Measurements from ENCODE around the gene SLC25A29. TPM values are rescaled to one million over a fixed set of nuclear protein-coding genes. Genes with fewer than 3 reads are reported as not detected.
"Not testable (repeated sequence)": the region's sequence is repeated elsewhere in the genome, so short reads cannot be mapped to it uniquely, and the experiment has no call there.

The SLC25A29 gene
- polyA plus RNA-seq, 1 donor (not counting 4 experiments of a cell fraction or from before 2014, with no cell fraction given), result 16.3 TPM

- peaks cover 0 to 2% of the 10 kb centered on the region in 2 experiments for H3K36me3 ChIP-seq (ENCODE audit: control insufficient read depth in 2 of 2, extremely low read depth in 1 of 2, insufficient read depth in 2 of 2, low read length in 2 of 2)
- no peak overlapping the region for H3K9ac ChIP-seq (ENCODE audit: control insufficient read depth, extremely low read depth, insufficient read depth, low read length)
- no peaks in the 10 kb centered on the region for H3K9me1 ChIP-seq (ENCODE audit: control insufficient read depth, extremely low read depth, insufficient read depth, low read length)
- no peak for TF ChIP-seq CTCF (optimal IDR thresholded peaks at IDR 0.05 in 1 of 3, IDR thresholded peaks at IDR 0.05 in 1 of 3, conservative IDR thresholded peaks at IDR 0.05 in 1 of 3; ENCODE audit: extremely low read depth in 1 of 3, insufficient read depth in 2 of 3, low read length in 3 of 3)
- TF ChIP-seq EZH2 (IDR thresholded peaks at IDR 0.05; ENCODE audit: low read length), result no peak
- H3K27me3 ChIP-seq (ENCODE audit: control insufficient read depth, extremely low read depth, insufficient read depth, low read length), result no peaks in the 10 kb centered on the region
- no peak overlapping the region for H3K4me2 ChIP-seq (ENCODE audit: control insufficient read depth, extremely low read depth, insufficient read depth, low read depth, low read length)
- DNase-seq (ENCODE audit: low read depth, low spot score), result no peak
- dilution Hi-C loops (cut with MboI; ENCODE audit: extremely low pct_ligation_motif_present, low sequenced_read_pairs), result no loop called here
- H3K79me2 ChIP-seq (ENCODE audit: control insufficient read depth, insufficient read depth, low read length), result peaks cover 3% of the 10 kb centered on the region
- no peak overlapping the region for H2AFZ ChIP-seq (ENCODE audit: control insufficient read depth, low read length)
- no peaks in the 10 kb centered on the region for H3K4me1 ChIP-seq (ENCODE audit: control insufficient read depth, extremely low read depth, insufficient read depth, low read length)
- no peaks in the 10 kb centered on the region for H4K20me1 ChIP-seq (ENCODE audit: control insufficient read depth, extremely low read depth, insufficient read depth, low read length)
- FAIRE-seq, result no peak
- H3K27ac ChIP-seq (ENCODE audit: control insufficient read depth, insufficient read depth, low read length), result no peak overlapping the region
- no peaks in the 10 kb centered on the region for H3K9me3 ChIP-seq (ENCODE audit: control insufficient read depth, low read depth, low read length)
- no peak overlapping the region for H3K4me3 ChIP-seq (ENCODE audit: control insufficient read depth in 2 of 3, extremely low read depth in 1 of 3, insufficient read depth in 2 of 3, low read depth in 1 of 3, low read length in 3 of 3)
Observed at GRCh38 chr14:100298551-100299237, 7.5 kb downstream of the SLC25A29 start.

- TF ChIP-seq EZH2 (IDR thresholded peaks at IDR 0.05; ENCODE audit: low read length), result no peak
- no peak overlapping the region for H3K4me2 ChIP-seq (ENCODE audit: control insufficient read depth, extremely low read depth, insufficient read depth, low read depth, low read length)
- H3K9me3 ChIP-seq (ENCODE audit: control insufficient read depth, low read depth, low read length), result no peaks in the 10 kb centered on the region
- H3K79me2 ChIP-seq (ENCODE audit: control insufficient read depth, insufficient read depth, low read length), result no peaks in the 10 kb centered on the region
- H3K4me1 ChIP-seq (ENCODE audit: control insufficient read depth, extremely low read depth, insufficient read depth, low read length), result no peaks in the 10 kb centered on the region
- H3K27ac ChIP-seq (ENCODE audit: control insufficient read depth, insufficient read depth, low read length), result no peak overlapping the region
- H4K20me1 ChIP-seq (ENCODE audit: control insufficient read depth, extremely low read depth, insufficient read depth, low read length), result no peaks in the 10 kb centered on the region
- no peak overlapping the region for H3K4me3 ChIP-seq (ENCODE audit: control insufficient read depth in 2 of 3, extremely low read depth in 1 of 3, insufficient read depth in 2 of 3, low read depth in 1 of 3, low read length in 3 of 3)
- H2AFZ ChIP-seq (ENCODE audit: control insufficient read depth, low read length), result no peak overlapping the region
- no peak overlapping the region for H3K9ac ChIP-seq (ENCODE audit: control insufficient read depth, extremely low read depth, insufficient read depth, low read length)
- no peaks in the 10 kb centered on the region for H3K9me1 ChIP-seq (ENCODE audit: control insufficient read depth, extremely low read depth, insufficient read depth, low read length)
- peaks cover 0 to 2% of the 10 kb centered on the region in 2 experiments for H3K36me3 ChIP-seq (ENCODE audit: control insufficient read depth in 2 of 2, extremely low read depth in 1 of 2, insufficient read depth in 2 of 2, low read length in 2 of 2)
- FAIRE-seq (no peak), DNase-seq (ENCODE audit: low read depth, low spot score) (no peak)
- no peaks in the 10 kb centered on the region for H3K27me3 ChIP-seq (ENCODE audit: control insufficient read depth, extremely low read depth, insufficient read depth, low read length)
- dilution Hi-C loops (cut with MboI; ENCODE audit: extremely low pct_ligation_motif_present, low sequenced_read_pairs), result no loop called here
Observed at GRCh38 chr14:100297320-100298300, 8.6 kb downstream of the SLC25A29 start.

- H3K9me1 ChIP-seq (ENCODE audit: control insufficient read depth, extremely low read depth, insufficient read depth, low read length); H3K9me3 ChIP-seq (ENCODE audit: control insufficient read depth, low read depth, low read length); H3K79me2 ChIP-seq (ENCODE audit: control insufficient read depth, insufficient read depth, low read length); FAIRE-seq; H3K4me2 ChIP-seq (ENCODE audit: control insufficient read depth, extremely low read depth, insufficient read depth, low read depth, low read length); H3K9ac ChIP-seq (ENCODE audit: control insufficient read depth, extremely low read depth, insufficient read depth, low read length); H4K20me1 ChIP-seq (ENCODE audit: control insufficient read depth, extremely low read depth, insufficient read depth, low read length); H2AFZ ChIP-seq (ENCODE audit: control insufficient read depth, low read length); H3K4me3 ChIP-seq (ENCODE audit: control insufficient read depth in 2 of 3, extremely low read depth in 1 of 3, insufficient read depth in 2 of 3, low read depth in 1 of 3, low read length in 3 of 3); H3K36me3 ChIP-seq (ENCODE audit: control insufficient read depth in 2 of 2, extremely low read depth in 1 of 2, insufficient read depth in 2 of 2, low read length in 2 of 2); H3K27ac ChIP-seq (ENCODE audit: control insufficient read depth, insufficient read depth, low read length); H3K27me3 ChIP-seq (ENCODE audit: control insufficient read depth, extremely low read depth, insufficient read depth, low read length); H3K4me1 ChIP-seq (ENCODE audit: control insufficient read depth, extremely low read depth, insufficient read depth, low read length); DNase-seq (ENCODE audit: low read depth, low spot score); dilution Hi-C loops (cut with MboI; ENCODE audit: extremely low pct_ligation_motif_present, low sequenced_read_pairs): not testable (repeated sequence)
Observed at GRCh38 chr14:100296729-100297128, 9.5 kb downstream of the SLC25A29 start.
